IPS-18a (cell line): ENCODE data around the gene OR10G8.

Experiments
- H3K27ac ChIP-seq: one replicate; pipeline ENCODE4 v1.5.1; 2013; ENCODE audit warnings: low read length
- H3K27me3 ChIP-seq: one replicate; pipeline ENCODE4 v1.6.1; 2013; ENCODE audit warnings: mild to moderate bottlenecking, low read length; ENCODE audit not compliant: control insufficient read depth, insufficient read depth
- H3K36me3 ChIP-seq: one replicate; pipeline ENCODE4 v1.6.1; 2013; ENCODE audit warnings: low read depth, low read length; ENCODE audit not compliant: control insufficient read depth
- H3K4me1 ChIP-seq: one replicate; pipeline ENCODE4 v1.6.1; 2013; ENCODE audit warnings: low read depth, low read length; ENCODE audit not compliant: control insufficient read depth
- H3K4me3 ChIP-seq: one replicate; pipeline ENCODE4 v1.5.1; 2013; ENCODE audit warnings: low read length
- H3K9ac ChIP-seq: one replicate; pipeline ENCODE4 v1.6.1; 2013; ENCODE audit warnings: mild to moderate bottlenecking, low read length, moderate library complexity
- H3K9me3 ChIP-seq: one replicate; pipeline ENCODE4 v1.6.1; 2013; ENCODE audit warnings: low read depth, low read length; ENCODE audit not compliant: control insufficient read depth

OR10G8 gene

GRCh38 chr11:124052966-124053365, 26.4 kb downstream of the OR10G8 start:
- H3K9ac ChIP-seq = no peak overlapping the region
- H3K9me3 ChIP-seq = no peaks in the 10 kb centered on the region
- no peaks in the 10 kb centered on the region for H3K36me3 ChIP-seq
- H3K27ac ChIP-seq = no peak overlapping the region
- H3K4me3 ChIP-seq = no peak overlapping the region
- H3K4me1 ChIP-seq = no peaks in the 10 kb centered on the region
- no peaks in the 10 kb centered on the region for H3K27me3 ChIP-seq

DNA sequence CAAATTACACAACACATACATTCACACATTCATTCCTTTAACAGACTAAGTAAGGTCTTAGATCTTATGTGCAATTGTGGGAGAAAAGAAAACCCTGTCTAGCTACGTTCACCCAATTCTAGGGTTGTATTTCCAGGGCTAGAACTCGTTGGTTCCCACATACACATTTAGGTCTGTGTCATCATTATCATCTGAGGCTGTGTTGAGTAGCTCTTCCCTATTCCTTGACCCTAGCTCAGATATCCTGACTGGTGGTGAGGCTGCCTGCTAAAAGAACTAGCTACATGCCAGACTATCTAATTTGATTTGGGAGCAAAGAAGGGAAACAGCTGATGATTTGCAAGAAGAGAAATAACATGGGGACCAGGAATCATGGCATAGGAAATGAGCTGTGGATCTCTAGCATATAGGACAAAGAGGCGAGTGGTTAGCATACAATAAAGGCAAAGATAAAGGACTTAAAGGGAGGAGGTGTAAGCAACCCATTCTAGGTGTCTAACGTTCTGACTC, 42.1 kb downstream of the OR10G8 start:
- Histone ChIP-seq H3K27ac (no peak overlapping the region), H3K9ac (no peak overlapping the region)

GRCh38 chr11:124069429-124070401, 43.1 kb downstream of the OR10G8 start:
- Histone ChIP-seq H3K27ac (no peak overlapping the region), H3K4me1 (peaks cover 3% of the 10 kb centered on the region), H3K9ac (no peak overlapping the region), H3K36me3 (no peaks in the 10 kb centered on the region), H3K27me3 (peaks cover 10% of the 10 kb centered on the region), H3K9me3 (no peaks in the 10 kb centered on the region), H3K4me3 (peak overlapping the region; percentile 35)

More for the DNA sequence above, 42.1 kb downstream of the OR10G8 start:
- no peaks in the 10 kb centered on the region for H3K36me3 ChIP-seq
- peaks cover 10% of the 10 kb centered on the region for H3K27me3 ChIP-seq
- H3K9me3 ChIP-seq = no peaks in the 10 kb centered on the region
- H3K4me3 ChIP-seq = no peak overlapping the region
- peaks cover 3% of the 10 kb centered on the region for H3K4me1 ChIP-seq

GRCh38 chr11:124070915-124071622, 44.5 kb downstream of the OR10G8 start:
- no peak overlapping the region for H3K9ac ChIP-seq
- no peaks in the 10 kb centered on the region for H3K36me3 ChIP-seq
- peaks cover 10% of the 10 kb centered on the region for H3K27me3 ChIP-seq
- no peak overlapping the region for H3K4me3 ChIP-seq
- H3K9me3 ChIP-seq = no peaks in the 10 kb centered on the region
- peaks cover 3% of the 10 kb centered on the region for H3K4me1 ChIP-seq
- H3K27ac ChIP-seq = no peak overlapping the region

- Histone ChIP-seq H3K36me3 (no peaks in the 10 kb centered on the region), H3K27ac (no peak overlapping the region), H3K4me3 (no peak overlapping the region), H3K9me3 (no peaks in the 10 kb centered on the region), H3K9ac (no peak overlapping the region), H3K4me1 (peaks cover 3% of the 10 kb centered on the region), H3K27me3 (peaks cover 10% of the 10 kb centered on the region)
These were observed 45.0 kb downstream of the OR10G8 start for GRCh38 chr11:124071623-124071948.

DNA sequence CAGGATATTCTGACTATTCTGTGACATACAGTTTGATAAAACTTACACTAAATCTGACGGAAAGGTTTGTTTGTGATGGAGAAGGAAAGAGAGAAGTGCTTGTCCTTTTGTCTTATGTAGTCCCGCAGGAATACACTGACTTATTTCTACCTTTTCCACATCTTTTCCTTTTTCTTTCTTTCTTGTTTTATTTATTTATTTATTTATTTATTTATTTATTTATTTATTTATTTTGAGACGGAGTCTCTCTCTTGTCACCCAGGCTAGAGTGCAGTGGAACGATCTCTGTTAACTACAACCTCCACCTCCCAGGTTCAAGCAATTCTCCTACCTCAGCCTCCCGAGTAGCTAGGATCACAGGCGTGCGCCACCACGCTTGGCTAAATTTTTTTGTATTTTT, 45.5 kb downstream of the OR10G8 start:
- H3K27ac ChIP-seq = no peak overlapping the region
- no peaks in the 10 kb centered on the region for H3K9me3 ChIP-seq
- H3K27me3 ChIP-seq = peaks cover 10% of the 10 kb centered on the region
- no peaks in the 10 kb centered on the region for H3K36me3 ChIP-seq
- H3K4me1 ChIP-seq = peaks cover 3% of the 10 kb centered on the region
- H3K4me3 ChIP-seq = no peak overlapping the region
- no peak overlapping the region for H3K9ac ChIP-seq

GRCh38 chr11:124074554-124074953, 48.0 kb downstream of the OR10G8 start:
- Histone ChIP-seq H3K9me3 (no peaks in the 10 kb centered on the region), H3K36me3 (no peaks in the 10 kb centered on the region), H3K4me1 (peaks cover 3% of the 10 kb centered on the region), H3K4me3 (no peak overlapping the region), H3K27me3 (peaks cover 10% of the 10 kb centered on the region), H3K27ac (no peak overlapping the region), H3K9ac (no peak overlapping the region)

GRCh38 chr11:124075492-124075840, 48.9 kb downstream of the OR10G8 start:
- Histone ChIP-seq H3K9ac (no peak overlapping the region), H3K4me3 (no peak overlapping the region), H3K4me1 (peaks cover 3% of the 10 kb centered on the region), H3K36me3 (no peaks in the 10 kb centered on the region), H3K9me3 (no peaks in the 10 kb centered on the region), H3K27me3 (peaks cover under 1% of the 10 kb centered on the region), H3K27ac (no peak overlapping the region)

DNA sequence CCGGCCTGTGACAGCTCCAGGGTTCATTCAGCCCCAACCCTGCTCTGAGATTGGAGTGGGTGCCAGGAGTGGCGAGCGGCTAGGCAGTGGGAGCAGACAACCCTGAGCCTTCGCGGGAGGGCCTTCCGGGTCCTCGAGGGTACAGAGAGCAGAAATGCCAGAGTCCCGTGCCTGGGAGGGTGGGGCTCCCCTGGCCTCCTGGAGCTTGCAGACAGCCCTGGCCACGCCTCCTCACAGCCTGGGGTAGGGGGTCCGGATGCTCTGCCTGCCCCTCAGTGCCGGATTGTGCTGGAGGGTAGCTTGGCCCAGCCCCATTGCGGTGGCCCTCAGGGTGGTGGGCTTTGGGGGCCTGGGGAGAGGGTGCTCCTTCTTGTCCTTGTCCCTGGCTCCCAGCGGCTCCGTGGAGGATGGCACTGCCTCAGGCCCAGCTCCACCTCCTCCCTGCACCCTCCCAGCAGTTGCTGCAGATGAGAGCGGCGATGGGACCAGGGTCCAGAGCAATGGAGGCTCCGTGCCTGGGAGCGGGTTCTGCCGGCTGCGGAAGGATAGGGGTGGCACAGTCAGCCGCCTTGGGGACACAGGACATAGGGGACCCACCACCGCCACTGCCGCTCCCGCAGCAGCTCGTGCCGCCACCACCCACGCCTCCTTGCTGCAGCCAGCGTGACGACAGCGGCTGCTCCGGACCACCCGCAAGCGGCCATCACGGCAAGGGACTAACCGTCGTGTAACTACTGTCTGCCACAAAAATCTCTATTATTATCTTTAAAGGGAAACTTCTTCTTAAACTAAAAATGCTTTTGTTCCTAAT, 49.4 kb downstream of the OR10G8 start:
- no peak overlapping the region for H3K27ac ChIP-seq
- no peaks in the 10 kb centered on the region for H3K27me3 ChIP-seq
- H3K36me3 ChIP-seq = no peaks in the 10 kb centered on the region
- no peak overlapping the region for H3K4me3 ChIP-seq
- no peaks in the 10 kb centered on the region for H3K9me3 ChIP-seq
- H3K4me1 ChIP-seq = peaks cover 3% of the 10 kb centered on the region
- H3K9ac ChIP-seq = no peak overlapping the region

GRCh38 chr11:124077266-124077665, 50.7 kb downstream of the OR10G8 start:
- Histone ChIP-seq H3K27me3 (no peaks in the 10 kb centered on the region), H3K4me1 (no peaks in the 10 kb centered on the region), H3K27ac (no peak overlapping the region), H3K4me3 (no peak overlapping the region), H3K9me3 (no peaks in the 10 kb centered on the region), H3K36me3 (no peaks in the 10 kb centered on the region), H3K9ac (no peak overlapping the region)

- H3K9me3 ChIP-seq = no peaks in the 10 kb centered on the region
- no peak overlapping the region for H3K4me3 ChIP-seq
- H3K9ac ChIP-seq = no peak overlapping the region
- H3K27me3 ChIP-seq = no peaks in the 10 kb centered on the region
- H3K4me1 ChIP-seq = no peaks in the 10 kb centered on the region
- H3K27ac ChIP-seq = no peak overlapping the region
- no peaks in the 10 kb centered on the region for H3K36me3 ChIP-seq
These were observed 52.0 kb downstream of the OR10G8 start for GRCh38 chr11:124078591-124078990.
